NCI-H69 (cell line): ENCODE measurements around the gene DOCK2.

Experiments
- DNase-seq: peaks from one replicate; lab custom pipeline; 2025; lab: John Stamatoyannopoulos, UW

The DOCK2 gene

DNA sequence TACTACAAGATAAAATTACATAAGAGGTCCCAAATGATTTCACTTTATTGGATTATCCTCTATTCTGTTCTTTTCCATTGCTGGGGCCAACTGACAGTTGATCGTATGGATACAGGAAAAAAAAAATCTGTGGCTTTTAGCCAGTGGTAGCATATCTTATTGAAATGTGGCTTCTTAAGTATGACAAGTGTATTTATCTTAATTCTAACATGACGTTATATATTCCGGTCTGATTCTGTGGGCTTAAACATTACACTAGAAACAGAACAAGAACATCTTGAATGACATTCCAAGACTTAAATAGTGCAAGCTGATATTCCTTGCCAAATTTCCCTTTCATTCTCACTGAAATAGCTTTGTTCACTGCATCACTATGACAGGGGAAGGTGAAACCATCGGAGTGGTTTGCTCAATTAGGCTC lies 225.3 kb downstream of the DOCK2 start:
- no peak for DNase-seq

DNA sequence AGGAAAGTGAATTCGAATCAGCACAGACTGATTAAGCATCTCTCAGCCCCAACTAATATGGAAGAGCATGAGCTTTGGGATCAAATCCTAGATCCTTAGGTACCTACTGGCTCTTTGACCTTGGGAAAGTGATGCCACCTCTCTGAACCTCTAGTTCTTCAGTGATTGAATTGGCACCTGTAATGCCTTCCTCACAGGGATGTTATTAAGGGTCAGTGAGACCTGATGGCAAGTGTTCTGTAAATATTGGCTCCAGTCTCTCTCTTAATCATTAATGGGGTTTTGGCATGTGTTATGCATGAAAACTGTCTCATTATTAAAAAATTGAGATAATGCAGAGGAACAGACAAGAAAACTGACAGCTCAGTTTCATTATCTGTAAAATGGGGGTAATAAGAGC lies 227.4 kb downstream of the DOCK2 start:
- no peak for DNase-seq

DNA sequence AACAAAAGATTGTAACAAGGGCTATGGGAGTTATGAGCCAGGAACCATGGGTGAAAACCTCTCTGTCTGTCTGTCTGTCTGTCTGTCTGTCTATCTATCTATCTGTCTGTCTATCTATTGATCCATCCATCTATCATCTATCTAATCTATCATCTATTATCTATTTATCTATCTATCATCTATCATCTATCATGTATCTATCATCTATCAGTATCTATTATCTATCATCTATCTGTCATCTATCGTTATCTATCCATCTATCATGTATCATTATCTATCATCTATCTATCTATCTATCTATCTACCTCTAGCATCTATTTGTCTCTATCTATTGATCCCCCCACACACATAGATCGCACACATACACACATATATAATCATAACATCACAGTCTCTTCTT lies 230.3 kb downstream of the DOCK2 start:
- no peak for DNase-seq

DNA sequence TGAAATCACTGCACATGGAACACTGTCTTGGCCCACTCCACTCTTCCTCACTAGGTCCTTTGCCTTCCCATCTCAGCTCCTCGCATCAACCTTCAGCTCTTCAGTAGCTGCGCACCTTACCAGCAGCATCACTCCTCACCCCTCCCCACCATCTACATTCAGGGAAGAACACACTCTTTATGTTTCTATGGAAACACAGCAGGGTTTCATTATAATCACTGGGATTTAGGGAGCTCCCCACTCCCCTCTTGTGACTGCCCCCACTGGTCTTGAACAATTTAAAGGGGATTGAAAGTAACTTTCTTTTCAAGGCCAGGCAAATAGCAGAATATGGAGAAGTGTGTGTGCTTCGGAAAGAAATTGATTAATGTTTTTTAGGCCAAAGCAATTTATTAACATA lies 232.0 kb downstream of the DOCK2 start:
- peak; percentile 68 for DNase-seq

DNA sequence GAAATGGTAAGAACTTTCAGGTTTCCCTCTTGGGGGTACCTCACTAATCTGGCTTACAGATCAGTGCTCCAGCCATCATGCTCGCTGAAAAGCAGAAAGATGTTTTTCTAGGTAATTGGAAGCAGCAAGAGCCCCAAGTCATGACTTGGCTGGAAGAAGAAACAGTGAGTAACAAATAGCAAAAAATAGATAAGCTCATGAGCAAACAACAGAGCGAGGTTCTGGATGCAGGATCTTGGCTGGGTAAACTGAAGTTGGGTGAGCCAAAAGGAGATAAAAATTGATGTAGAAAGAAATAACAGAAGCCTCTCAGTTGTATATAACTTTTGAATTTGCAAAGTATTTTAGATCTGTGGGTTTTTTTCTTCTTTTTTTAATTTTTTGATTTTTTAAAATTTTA lies 233.1 kb downstream of the DOCK2 start:
- DNase-seq, result no peak

DNA sequence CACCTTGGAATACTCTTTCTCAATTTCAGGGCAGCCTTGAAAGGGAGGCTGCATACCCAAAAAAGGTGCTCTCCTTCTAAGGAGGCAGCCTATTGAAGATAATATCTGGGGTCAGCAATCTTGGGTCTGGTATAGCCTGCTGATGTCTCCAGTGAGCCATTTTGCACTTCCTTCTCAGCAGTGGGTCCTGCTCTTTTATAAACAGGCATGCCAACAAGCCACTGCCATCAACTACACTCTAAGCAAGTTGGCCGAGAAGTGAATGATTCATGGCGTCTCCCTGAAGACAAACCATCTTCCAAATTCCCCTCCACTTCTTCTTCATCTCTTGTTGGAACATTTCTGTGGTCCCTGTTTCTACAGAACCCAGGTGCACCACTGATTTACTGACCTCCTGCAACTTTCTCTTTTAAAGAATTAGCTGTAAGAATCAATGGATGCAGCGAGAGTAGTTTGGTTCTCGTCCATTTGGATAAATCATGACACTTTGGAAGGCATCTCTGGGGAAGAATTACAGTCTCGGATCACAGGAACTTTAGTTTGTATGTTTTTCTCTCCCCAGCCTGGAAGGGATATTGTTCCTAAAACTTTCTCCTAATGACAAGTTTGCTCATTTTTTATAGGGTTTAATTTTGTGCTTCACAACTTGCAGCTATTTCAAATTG lies 234.9 kb downstream of the DOCK2 start:
- DNase-seq, result no peak

DNA sequence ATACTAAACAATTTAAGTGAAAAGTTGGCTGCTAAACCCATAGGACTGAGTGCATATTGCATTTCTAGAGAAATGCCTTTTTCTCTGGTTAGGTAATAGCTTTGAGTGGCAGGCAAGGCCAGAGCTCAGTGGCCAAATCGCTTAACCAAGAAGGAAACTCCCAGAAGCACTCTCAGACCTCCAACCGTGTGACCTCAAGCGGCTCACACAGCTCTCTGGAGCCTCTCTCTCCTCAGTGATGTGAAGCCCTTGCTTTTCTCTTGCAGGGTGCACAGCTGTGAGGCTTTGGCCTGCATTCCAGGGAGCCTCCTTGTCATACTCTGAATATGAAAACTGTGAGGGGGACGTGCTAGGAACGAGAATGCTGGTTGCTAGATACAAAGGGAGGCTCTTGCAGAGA lies 236.6 kb downstream of the DOCK2 start:
- DNase-seq, result peak; percentile 16

DNA sequence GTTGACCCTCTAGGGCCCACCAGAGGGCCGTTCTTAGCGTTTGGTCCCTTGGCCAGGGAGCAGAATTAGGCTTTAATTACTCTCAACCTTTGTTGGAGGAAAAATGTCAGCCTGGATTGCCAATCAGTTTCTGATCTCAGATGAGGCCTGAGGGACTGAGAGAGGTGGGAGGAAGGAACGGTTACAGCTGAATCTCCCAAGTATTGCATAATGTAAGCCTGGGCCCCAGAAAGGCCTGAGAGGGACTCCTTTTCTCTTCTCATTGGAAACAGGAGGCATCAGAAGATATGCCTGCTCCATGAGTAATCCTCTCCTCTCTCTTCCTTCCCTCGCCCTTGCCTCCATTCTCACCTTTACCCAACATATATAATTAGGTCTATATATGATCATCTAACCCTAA lies 237.5 kb downstream of the DOCK2 start:
- no peak for DNase-seq

DNA sequence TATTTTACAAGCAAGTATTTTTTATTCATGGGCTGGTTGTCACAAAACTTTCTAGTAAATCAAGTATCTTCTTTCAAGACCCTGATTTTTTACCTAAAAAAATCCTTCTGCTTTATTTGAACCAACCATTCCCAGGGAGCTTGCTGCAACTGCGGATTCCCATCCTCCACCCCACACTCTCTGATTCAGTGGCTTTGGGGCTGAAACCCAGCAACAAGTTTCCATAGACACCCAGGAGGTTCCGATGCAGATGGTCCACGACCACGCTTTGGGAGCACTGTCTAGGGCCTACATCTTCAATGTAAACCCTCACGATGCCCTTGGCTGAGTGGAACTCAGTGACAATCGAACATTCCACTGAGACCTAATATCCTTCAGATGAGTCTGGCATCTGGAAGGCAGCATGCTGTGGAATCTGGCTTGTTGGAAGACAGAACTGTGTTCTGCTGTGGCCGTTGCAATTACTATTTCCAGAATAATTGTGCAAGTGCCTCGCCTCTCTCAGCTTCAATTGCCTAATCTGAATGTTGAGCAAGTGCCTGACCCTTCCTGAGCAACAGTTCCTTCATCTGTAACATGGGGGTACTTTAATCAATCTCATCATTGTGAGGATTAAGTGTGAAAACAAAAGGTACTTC lies 238.1 kb downstream of the DOCK2 start:
- no peak for DNase-seq

DNA sequence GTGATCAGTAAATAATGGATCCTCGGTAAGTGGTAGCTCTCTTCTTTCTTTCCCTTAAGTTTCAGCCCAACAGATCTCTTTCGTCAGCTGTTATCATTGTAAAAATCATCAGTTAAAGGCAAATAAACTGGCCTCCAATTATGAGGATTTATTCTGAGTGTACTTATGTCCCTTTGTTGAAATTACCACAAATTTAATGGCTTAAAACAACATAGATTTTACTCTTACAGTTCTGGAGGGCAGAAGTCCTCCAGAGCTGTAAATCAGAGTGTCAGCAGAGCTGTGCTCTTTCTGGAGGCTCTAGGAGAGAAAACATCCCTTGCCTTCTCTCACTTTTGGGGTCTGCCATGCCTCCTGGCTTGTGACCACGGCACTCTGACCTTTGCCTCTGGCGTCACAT lies 238.7 kb downstream of the DOCK2 start:
- DNase-seq, result no peak

DNA sequence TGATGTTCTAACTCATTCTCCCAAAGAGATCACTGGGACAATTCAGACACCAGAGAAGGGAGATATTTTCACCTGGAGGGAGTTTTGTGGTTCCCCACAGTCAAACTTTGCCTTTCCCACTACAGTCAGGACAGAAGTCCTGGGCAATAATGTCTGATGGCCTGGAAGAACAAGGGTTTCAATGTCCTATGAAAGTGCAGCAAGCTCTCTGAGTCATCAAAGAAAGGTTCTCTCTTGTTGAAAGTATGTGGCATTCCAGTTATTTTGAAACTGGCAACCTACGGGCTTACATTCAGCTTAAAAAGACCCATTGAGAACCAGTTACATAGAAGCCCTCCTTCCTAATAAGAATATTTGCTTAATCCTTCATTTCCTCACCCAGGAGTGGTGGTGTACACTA lies 239.3 kb downstream of the DOCK2 start:
- no peak for DNase-seq

DNA sequence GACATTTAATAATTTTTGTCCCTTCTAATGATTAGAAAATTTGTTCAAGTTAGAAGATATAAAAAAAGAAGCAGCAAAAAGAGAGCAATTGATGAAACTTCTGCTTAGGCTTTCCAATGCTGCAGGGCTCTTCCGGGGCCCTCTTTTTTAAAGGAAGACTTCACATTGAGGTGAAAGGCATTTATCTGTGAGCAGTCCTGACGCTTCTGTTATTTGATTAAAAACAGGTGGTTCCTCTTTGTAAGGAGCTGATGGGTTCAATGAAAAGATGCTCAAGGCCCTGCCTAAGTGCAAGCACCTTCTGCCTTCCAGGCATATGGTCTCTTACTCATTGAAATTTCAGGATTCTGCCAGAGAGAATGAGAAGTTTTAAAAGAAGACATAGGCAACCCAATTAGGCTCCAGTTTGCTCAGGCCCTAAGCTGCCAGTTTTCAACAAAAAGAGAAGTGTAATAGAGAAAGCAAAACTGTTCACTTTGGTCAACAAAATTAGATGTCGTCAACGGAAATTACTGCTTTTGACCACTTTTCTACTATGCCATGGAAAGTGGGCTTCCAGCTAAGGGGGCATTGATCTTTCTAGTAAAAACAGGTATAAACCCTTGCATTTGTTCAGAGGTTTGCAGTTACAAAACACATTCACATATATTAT lies 243.1 kb downstream of the DOCK2 start:
- no peak for DNase-seq

DNA sequence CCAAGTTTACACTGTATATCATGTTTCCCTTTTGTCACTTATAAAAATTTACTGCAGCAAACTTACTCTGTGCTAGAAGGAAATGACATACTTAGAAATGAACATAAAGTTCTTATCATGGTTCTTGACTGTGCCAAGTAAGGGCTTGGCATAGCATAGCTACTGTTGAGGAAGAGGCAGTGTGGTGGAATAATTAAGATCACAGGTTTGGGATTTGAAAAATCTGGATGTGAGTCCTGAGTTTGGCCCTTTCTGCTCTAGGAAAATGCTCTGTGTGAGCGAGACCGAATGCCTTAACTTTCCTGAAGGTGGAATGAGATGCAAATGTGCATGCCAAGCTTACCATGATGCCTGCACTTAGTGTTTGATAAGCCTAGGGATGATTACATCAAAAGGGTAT lies 243.7 kb downstream of the DOCK2 start:
- DNase-seq, result no peak

DNA sequence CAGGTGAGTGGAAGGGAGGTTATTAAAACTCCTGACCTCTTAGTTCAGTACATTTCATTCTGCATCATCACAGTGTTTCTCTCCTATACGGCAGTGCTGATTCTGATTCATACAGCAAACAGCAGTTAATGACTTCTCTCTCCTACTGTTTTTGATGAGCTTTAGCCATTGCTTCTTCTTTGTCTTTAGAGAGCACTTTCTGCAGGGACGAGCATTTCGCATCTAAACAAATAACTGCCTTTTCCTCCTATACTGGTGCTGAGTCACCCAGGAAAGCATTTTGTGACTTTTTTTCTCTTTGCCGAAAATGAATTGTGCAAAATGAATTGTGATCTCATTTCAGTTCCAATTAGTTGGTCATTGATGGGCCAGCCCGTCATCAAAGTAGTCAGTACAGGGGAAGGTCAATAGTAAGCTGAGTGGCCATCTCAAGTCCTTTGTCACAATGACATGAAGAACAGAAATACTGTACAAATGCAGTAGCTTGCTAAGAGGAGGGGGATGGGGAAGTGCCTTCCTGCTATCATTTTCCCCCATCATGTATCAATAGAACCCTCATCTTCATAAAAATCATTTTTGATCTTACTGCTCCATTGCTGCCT lies 244.7 kb downstream of the DOCK2 start:
- DNase-seq, result no peak

DNA sequence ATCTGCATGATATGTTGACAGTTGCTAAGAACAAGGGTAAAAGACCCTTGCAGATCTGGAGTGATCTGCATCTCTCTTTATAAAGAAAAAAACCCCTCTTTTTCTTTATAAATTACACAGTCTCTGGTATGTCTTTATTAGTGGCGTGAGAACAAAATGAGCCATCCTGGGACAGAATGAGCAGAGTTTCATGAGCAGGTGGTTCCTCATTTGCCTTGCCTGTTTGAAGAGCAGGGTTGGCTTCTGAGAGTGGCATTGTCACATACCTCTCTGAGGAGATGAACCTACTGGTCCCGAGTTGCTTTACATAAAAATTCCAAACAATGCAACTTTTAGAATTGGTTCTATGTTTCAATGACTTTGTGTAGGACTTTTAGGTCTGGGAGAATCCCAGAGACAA lies 249.0 kb downstream of the DOCK2 start:
- DNase-seq, result no peak

DNA sequence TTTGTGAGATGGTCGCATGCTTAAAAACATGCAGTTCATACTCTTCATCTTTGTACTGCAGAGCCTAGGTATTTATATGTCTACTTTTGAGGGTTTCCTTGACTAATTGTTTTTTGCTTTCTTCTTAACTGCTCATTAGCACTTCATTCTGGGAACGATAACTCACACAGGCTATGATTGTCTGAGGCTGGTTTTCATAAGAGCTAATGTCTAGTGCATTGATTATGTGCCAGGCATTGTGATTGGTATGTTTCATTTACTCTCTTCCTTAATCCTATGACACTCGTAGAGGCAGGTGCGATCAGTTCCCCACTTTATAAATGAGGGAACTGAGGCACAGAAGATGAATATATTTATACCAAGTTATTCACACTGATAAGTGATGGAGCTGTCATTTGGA lies 249.6 kb downstream of the DOCK2 start:
- DNase-seq, result no peak

DNA sequence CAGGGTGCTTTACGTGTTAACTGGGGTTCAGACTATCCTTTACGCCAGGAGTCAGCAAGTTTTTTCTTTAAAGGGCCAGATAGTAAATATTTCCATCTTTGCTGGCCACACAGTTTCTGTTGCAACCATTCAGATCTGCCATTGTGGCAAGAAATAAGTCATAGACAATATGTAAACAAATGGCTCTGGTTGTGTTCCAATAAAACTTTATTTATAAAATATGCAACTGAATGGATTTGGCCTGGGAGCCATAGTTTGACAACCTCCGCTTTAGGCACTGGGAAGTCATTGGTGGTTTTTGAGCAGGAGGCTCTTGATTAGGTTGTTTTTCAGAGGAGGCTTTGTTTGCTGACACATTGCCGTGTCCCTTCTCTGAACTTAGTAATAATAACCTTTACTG lies 252.5 kb downstream of the DOCK2 start:
- DNase-seq, result no peak

DNA sequence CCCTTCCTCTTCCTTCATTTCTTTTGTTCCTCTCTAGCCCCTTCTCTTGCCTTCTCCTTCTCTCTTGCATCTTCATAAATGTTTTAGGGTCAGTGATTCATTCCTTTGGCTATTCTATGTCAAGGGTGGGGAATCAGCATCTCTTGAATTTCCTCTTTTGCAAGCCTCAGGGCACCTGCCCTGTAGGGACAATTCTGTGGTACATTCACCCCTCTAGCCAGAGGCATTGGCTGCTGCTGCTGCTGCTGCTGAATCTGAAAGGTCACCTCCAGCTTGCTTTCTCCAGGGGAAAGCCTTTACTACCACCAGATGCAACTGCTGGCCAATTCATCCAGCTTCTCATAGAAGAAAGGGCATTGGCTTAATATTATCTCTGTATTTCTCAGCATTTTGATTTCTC lies 255.9 kb downstream of the DOCK2 start:
- DNase-seq, result no peak

DNA sequence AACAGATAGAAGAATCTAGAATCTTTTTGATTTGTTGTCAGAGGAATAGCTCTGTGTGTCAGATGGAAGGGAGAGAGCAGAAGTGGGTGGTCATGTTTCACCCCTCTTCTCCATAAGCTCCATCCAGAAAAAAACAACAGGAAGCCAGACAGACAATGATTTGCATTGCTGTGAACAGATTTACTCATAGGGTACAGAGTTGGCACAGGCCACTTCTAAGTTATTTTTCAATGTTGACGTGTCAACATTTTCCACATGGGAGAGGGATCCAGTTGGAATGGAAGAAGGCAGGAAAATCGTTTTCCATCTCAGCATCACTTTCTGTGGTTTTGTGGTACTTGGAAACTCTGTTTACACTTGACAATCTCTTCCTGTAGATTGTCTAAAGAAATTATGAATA lies 256.5 kb downstream of the DOCK2 start:
- DNase-seq, result no peak

DNA sequence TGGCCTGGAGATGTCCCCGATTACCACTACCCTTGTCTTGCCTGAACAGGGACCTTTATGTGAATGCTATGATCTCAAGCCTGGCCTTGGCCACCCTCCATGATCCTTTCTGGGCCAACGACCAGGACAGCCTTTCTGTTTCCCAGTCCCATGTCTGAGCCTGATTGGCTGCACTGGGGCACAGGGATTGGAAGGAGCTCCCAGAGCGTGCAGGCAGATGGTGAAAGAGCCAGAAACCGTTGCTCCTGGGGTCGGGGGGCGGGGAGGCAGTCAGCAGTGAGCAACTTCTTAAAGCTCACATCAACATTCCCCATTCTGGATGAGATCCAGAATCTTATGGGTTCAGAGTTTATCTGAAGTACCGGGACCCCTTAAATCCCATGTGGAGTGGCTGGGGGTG lies 258.9 kb downstream of the DOCK2 start:
- DNase-seq, result peak; percentile 49

DNA sequence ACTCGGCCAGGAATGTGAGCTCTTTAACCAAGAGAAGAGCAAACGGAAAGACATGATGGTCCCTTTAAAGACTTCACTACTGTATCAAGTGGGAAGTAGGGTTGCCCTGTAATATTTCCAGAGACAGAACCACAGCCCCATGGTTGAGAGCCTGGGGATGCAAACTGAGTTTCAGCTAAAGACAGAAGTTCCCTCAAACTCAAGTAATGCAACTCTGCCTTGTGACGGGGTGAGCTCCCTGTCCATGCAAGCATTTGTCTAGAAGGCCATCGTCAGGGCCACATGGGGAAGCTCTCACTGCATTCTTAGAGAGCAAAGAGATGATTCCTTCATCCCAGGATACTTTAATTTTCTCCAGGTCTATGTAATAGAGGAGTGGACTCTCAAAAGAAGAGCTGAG lies 260.4 kb downstream of the DOCK2 start:
- DNase-seq, result no peak

DNA sequence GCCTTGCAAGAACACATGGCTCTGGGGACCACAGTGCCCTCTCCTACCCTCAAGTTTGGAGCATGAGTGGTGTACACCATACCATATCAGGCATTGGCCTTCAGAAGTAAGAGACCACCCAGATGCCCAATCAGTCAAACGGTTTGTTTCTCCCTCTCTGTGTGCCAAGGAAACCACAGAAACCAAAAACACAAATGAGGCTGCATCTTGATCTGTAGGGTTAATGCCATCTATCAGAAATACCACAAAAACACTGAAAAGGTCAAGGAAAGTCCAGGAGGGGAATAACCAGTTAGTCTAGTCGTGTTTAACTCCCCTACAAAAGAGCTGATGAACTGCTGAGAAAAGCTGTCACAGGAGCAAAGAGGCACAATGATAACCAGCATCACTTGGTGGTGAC lies 264.8 kb downstream of the DOCK2 start:
- no peak for DNase-seq

DNA sequence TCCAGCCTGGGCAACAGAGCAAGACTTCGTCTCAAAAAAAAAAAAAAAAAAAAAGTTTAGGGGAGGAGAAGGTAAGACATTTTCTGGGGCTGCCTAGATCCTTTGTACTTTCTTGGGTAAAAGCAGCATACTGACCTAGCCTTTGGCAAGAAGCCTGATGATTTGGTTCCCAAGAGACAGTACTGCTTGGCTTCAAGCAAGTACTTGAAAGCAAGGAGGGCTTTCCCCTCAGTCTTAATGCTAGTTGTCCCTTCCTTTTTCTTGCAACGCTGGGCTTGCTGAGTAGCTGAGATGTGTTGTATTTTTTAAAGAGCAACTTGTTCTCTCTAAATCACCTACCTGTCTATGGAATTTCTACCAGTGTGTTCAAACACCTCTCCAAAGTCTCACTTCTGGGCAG lies 267.0 kb downstream of the DOCK2 start:
- DNase-seq, result peak; percentile 25
